ENCODE results near the gene PHF19.

- TF ChIP-seq, protein P1, sequence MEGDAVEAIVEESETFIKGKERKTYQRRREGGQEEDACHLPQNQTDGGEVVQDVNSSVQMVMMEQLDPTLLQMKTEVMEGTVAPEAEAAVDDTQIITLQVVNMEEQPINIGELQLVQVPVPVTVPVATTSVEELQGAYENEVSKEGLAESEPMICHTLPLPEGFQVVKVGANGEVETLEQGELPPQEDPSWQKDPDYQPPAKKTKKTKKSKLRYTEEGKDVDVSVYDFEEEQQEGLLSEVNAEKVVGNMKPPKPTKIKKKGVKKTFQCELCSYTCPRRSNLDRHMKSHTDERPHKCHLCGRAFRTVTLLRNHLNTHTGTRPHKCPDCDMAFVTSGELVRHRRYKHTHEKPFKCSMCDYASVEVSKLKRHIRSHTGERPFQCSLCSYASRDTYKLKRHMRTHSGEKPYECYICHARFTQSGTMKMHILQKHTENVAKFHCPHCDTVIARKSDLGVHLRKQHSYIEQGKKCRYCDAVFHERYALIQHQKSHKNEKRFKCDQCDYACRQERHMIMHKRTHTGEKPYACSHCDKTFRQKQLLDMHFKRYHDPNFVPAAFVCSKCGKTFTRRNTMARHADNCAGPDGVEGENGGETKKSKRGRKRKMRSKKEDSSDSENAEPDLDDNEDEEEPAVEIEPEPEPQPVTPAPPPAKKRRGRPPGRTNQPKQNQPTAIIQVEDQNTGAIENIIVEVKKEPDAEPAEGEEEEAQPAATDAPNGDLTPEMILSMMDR (optimal IDR thresholded peaks at IDR 0.05 in 1 of 3, IDR thresholded peaks at IDR 0.05 in 1 of 3, conservative IDR thresholded peaks at IDR 0.05 in 1 of 3; ENCODE audit: extremely low read depth in 1 of 3, insufficient read depth in 2 of 3, low read length in 3 of 3): no peak
- no peak for TF ChIP-seq EZH2 (IDR thresholded peaks at IDR 0.05; ENCODE audit: low read length)
These were observed 39.0 kb upstream of the PHF19 start for GRCh38 chr9:120915854-120916470.
